Adrenal gland (tissue), 12 donors: ENCODE data around the gene PDXP. TPM values are rescaled to one million over a fixed set of nuclear protein-coding genes. Genes with fewer than 3 reads are reported as not detected.

ENCODE experiments used
- DNase-seq, 7 donors: peaks; one replicate each; pipeline ENCODE4 v3.0.0-alpha.2; 2019 to 2020
- H3K27ac ChIP-seq, 5 donors: fragments of 200-600 bp; sonication (generic) in 4 of 5; 1 replicate in 3 of 5; 2 replicates in 2 of 5; pipeline versions ENCODE4 v1.5.1 to v1.8.0; 2016 to 2020; ENCODE audit warnings: mild to moderate bottlenecking in 1 of 5
- H3K27me3 ChIP-seq: fragments of 200-600 bp; 2 replicates; pipeline ENCODE4 v1.8.0; 2021
- H3K36me3 ChIP-seq, 2 donors: fragments of 200-600 bp; replicated peaks in 1 of 2; 1 replicate in 1 of 2; 2 replicates in 1 of 2; pipeline versions ENCODE4 v1.5.1 to v1.8.0; 2018 to 2022
- H3K4me1 ChIP-seq, 2 donors: fragments of 200-600 bp; replicated peaks in 1 of 2; 1 replicate in 1 of 2; 2 replicates in 1 of 2; pipeline versions ENCODE4 v1.5.1 to v1.8.0; 2018 to 2021
- H3K4me3 ChIP-seq, 4 donors: fragments of 200-600 bp; sonication (generic) in 3 of 4; one replicate each; pipeline ENCODE4 v1.5.1; 2016 to 2018
- H3K9me3 ChIP-seq, 3 donors: fragments of 200-600 bp; sonication (generic) in 1 of 3; replicated peaks in 1 of 3; 1 replicate in 2 of 3; 2 replicates in 1 of 3; pipeline versions ENCODE4 v1.5.1 to v1.8.0; 2016 to 2021
- CTCF ChIP-seq, 6 experiments: fragments of 450-650 bp in 4 of 6; fragments of 200-600 bp in 2 of 6; sonication (generic) in 1 of 6; IDR thresholded peaks; 1 replicate in 5 of 6; 2 replicates in 1 of 6; pipeline versions ENCODE4 v1.5.1 to v1.8.0; 2016 to 2021; ENCODE audit warnings: antibody characterized with exemption in 6 of 6, mild to moderate bottlenecking in 2 of 6, moderate library complexity in 1 of 6
- POLR2A ChIP-seq, 2 donors: fragments of 450-650 bp; IDR thresholded peaks; one replicate each; pipeline ENCODE4 v1.6.1; 2017; ENCODE audit warnings: antibody characterized with exemption in 2 of 2, mild to moderate bottlenecking in 2 of 2, moderate library complexity in 1 of 2
- WGBS, 4 donors: extraction: QIAGEN DNeasy Blood & Tissue Kit in 2 of 4; methylation state at CpG; one replicate each; pipeline versions ENCODE4 v1.1.5 to v1.1.7; 2013 to 2017; 5-methylcytosine and 5-hydroxymethylcytosine counted together
- intact Hi-C, 2 donors: fragments of 100-400 bp; cut with DNase I; formaldehyde crosslinking; loops; one replicate each; pipeline versions ENCODE4 v1.14.1 to v1.15.0; 2022 to 2023
- polyA plus RNA-seq, 3 donors: library from polyadenylated mRNA; stranded (reverse); fragments of 200-250 nt in 2 of 3; fragments of 350-450 nt in 1 of 3; fragmentation: Illumina TruSeq in 1 of 3; extraction: RNeasy Lipid Tissue Mini Kit (QIAGEN cat#74804) in 1 of 3; gene quantifications; one replicate each; pipeline ENCODE4 v1.2.3, GENCODE V29; 2013 to 2014
- total RNA-seq, 9 donors: library from RNA; depleted of rRNA in 4 of 9; stranded (reverse); fragments of >200 nt in 4 of 9; fragments of 120-200 nt in 1 of 9; fragmentation: NEBNext Ultra II Directional in 1 of 9; extraction: Animal tissue kit (Norgen Biotek cat#: 25700) in 1 of 9; gene quantifications; one replicate each; pipeline versions ENCODE4 v1.1.0 to v1.2.4, GENCODE V29; 2013 to 2023
- donor health status: healthy with polysubstance abuse.
- donor health status: Bipolar disorder and iron deficiency.
- donor health status: DM: yes; HTN: yes; CAD: no.
- donor health status: DM: no; HTN: no; CAD: no.
- donor health status: DM: no; HTN: no; CAD: no.
- donor health status: DM: yes; HTN: yes; CAD: no.

PDXP gene
- total and polyA plus RNA-seq, 12 donors = 10.0 to 49.7 (median 20.2) TPM

GRCh38 chr22:37643225-37643847 lies 15.2 kb upstream of the PDXP start:
- WGBS, 4 donors = 24 to 69% (median 46%) methylated on average over 3 to 9 of the region's 9 CpGs
- no peak overlapping the region for H3K27ac ChIP-seq
- peaks cover 0 to 38% of the 10 kb centered on the region in 2 donors for H3K4me1 ChIP-seq
- no peak overlapping the region for H3K4me3 ChIP-seq
- H3K36me3 ChIP-seq = no peaks in the 10 kb centered on the region
- H3K9me3 ChIP-seq = no peaks in the 10 kb centered on the region
- DNase-seq = peak; percentile 77 to 94 (median 89)
- intact Hi-C loops = loop anchor here (5.0 to 10.0 kb wide), 3 partner anchors 39 to 151 kb away; no protein-coding TSS in a partner anchor
- TF ChIP-seq CTCF (IDR thresholded peaks at IDR 0.05) = peak; percentile 80 to 95 (median 92)
- TF ChIP-seq POLR2A (IDR thresholded peaks at IDR 0.05) = no peak
- H3K27me3 ChIP-seq = no peaks in the 10 kb centered on the region

GRCh38 chr22:37647317-37647716 lies 11.2 kb upstream of the PDXP start:
- WGBS, 4 donors = 61 to 86% (median 82%) methylated on average over 4 to 9 of the region's 9 CpGs

GRCh38 chr22:37647928-37648327 lies 10.6 kb upstream of the PDXP start:
- Histone ChIP-seq H3K36me3 (peaks cover 0 to 20% of the 10 kb centered on the region in 2 donors), H3K27me3 (no peaks in the 10 kb centered on the region), H3K4me3 (no peak overlapping the region), H3K27ac (peak overlapping the region; percentile 19 to 94 (median 77)), H3K4me1 (peaks cover 0 to 18% of the 10 kb centered on the region in 2 donors), H3K9me3 (no peaks in the 10 kb centered on the region)
- 45 to 52% (median 52%) methylated on average over 4 to 9 of the region's 9 CpGs for WGBS, 4 donors
- intact Hi-C loops = loop anchor here in 1 of 2 donors (10.0 kb wide), 1 partner anchor 147 kb away; no protein-coding TSS in a partner anchor
- no peak for TF ChIP-seq CTCF (IDR thresholded peaks at IDR 0.05)
- TF ChIP-seq POLR2A (IDR thresholded peaks at IDR 0.05) = no peak
- DNase-seq = peak; percentile 86 to 97 (median 96)

More at GRCh38 chr22:37647317-37647716, 11.2 kb upstream of the PDXP start:
- H3K36me3 ChIP-seq = peaks cover 0 to 17% of the 10 kb centered on the region in 2 donors
- H3K9me3 ChIP-seq = no peaks in the 10 kb centered on the region
- no peak for TF ChIP-seq CTCF (IDR thresholded peaks at IDR 0.05)
- no peak for TF ChIP-seq POLR2A (IDR thresholded peaks at IDR 0.05)
- H3K4me1 ChIP-seq = peaks cover 0 to 24% of the 10 kb centered on the region in 2 donors
- H3K4me3 ChIP-seq = no peak overlapping the region
- H3K27me3 ChIP-seq = no peaks in the 10 kb centered on the region
- peak overlapping the region in 3 of 5 donors; percentile 59 to 94 (median 90) for H3K27ac ChIP-seq
- peak in 1 of 7 donors; percentile 26 for DNase-seq
- intact Hi-C loops = loop anchor here in 1 of 2 donors (10.0 kb wide), 1 partner anchor 147 kb away; no protein-coding TSS in a partner anchor

- intact Hi-C loops = no loop called here
- 93 to 96% (median 95%) methylated on average over 9 to 17 of the region's 17 CpGs for WGBS, 4 donors
These were observed 7.9 kb upstream of the PDXP start for GRCh38 chr22:37650463-37651136.

More at GRCh38 chr22:37650463-37651136, 7.9 kb upstream of the PDXP start:
- no peak overlapping the region for H3K27ac ChIP-seq
- no peak for TF ChIP-seq POLR2A (IDR thresholded peaks at IDR 0.05)
- TF ChIP-seq CTCF (IDR thresholded peaks at IDR 0.05) = no peak
- no peaks in the 10 kb centered on the region for H3K9me3 ChIP-seq
- H3K4me3 ChIP-seq = no peak overlapping the region
- peaks cover 0 to 10% of the 10 kb centered on the region in 2 donors for H3K4me1 ChIP-seq
- no peak for DNase-seq
- H3K27me3 ChIP-seq = no peaks in the 10 kb centered on the region
- H3K36me3 ChIP-seq = peaks cover 0 to 26% of the 10 kb centered on the region in 2 donors
